Natural killer cell (primary cell): ENCODE measurements around the gene DISP2. TPM values are rescaled to one million over a fixed set of nuclear protein-coding genes. Genes with fewer than 3 reads are reported as not detected.
A peak's percentile ranks its signal among the peaks of the same experiment; 100 is the strongest.

Experiments used
- ATAC-seq, 3 donors: fragments of 150-1000 bp in 2 of 3; fragments of 200-7000 bp in 1 of 3; cut with Tn5 transposase; 1 replicate in 1 of 3; 2 replicates in 2 of 3; pipeline ENCODE4 v1.10.0; 2021; ENCODE audit warnings: mild to moderate bottlenecking in 2 of 3, moderate library complexity in 2 of 3
- DNase-seq, 2 donors: peaks; one replicate each; pipeline versions ENCODE4 v3.0.0 to v3.0.0-alpha.2; 2013 to 2021; ENCODE audit warnings: mixed read lengths in 1 of 2
- H3K27ac ChIP-seq: one replicate; pipeline ENCODE4 v1.5.1; 2013; ENCODE audit warnings: mild to moderate bottlenecking, low read length
- H3K27me3 ChIP-seq: one replicate; pipeline ENCODE4 v1.6.1; 2013; ENCODE audit warnings: low read length; ENCODE audit not compliant: control insufficient read depth, insufficient read depth
- H3K36me3 ChIP-seq: one replicate; pipeline ENCODE4 v1.6.1; 2013; ENCODE audit warnings: low read length; ENCODE audit not compliant: control insufficient read depth, insufficient read depth
- H3K4me1 ChIP-seq: one replicate; pipeline ENCODE4 v1.6.1; 2013; ENCODE audit warnings: low read length; ENCODE audit not compliant: control insufficient read depth, insufficient read depth
- H3K4me3 ChIP-seq: one replicate; pipeline ENCODE4 v1.5.1; 2013; ENCODE audit warnings: low read length
- H3K9me3 ChIP-seq: one replicate; pipeline ENCODE4 v1.6.1; 2013; ENCODE audit warnings: low read length; ENCODE audit not compliant: control insufficient read depth, insufficient read depth
- H3K27ac Mint-ChIP-seq, 2 donors: one replicate each; pipeline ENCODE4 v1.8.0; 2022; ENCODE audit warnings: mild to moderate bottlenecking in 2 of 2, mixed read lengths in 2 of 2, moderate library complexity in 1 of 2
- H3K27me3 Mint-ChIP-seq, 2 donors: one replicate each; pipeline ENCODE4 v1.8.0; 2022; ENCODE audit warnings: low read depth in 2 of 2, mixed read lengths in 2 of 2
- H3K36me3 Mint-ChIP-seq: one replicate; pipeline ENCODE4 v1.8.0; 2022; ENCODE audit warnings: mixed read lengths
- H3K4me1 Mint-ChIP-seq, 2 donors: one replicate each; pipeline ENCODE4 v1.8.0; 2022; ENCODE audit warnings: mixed read lengths in 2 of 2
- H3K4me3 Mint-ChIP-seq: one replicate; pipeline ENCODE4 v1.8.0; 2022; ENCODE audit warnings: mild to moderate bottlenecking, moderate library complexity, mixed read lengths
- H3K9me3 Mint-ChIP-seq, 2 donors: one replicate each; pipeline ENCODE4 v1.8.0; 2022; ENCODE audit warnings: mixed read lengths in 2 of 2
- CTCF ChIP-seq: fragments of 200-600 bp; IDR thresholded peaks from one replicate; pipeline ENCODE4 v1.8.0; 2022; ENCODE audit warnings: antibody characterized with exemption
- WGBS: methylation state at CpG from one replicate; pipeline ENCODE4 v1.1.7; 2013; ENCODE audit warnings: missing lambda C conversion rate; ENCODE audit not compliant: insufficient coverage; 5-methylcytosine and 5-hydroxymethylcytosine counted together
- intact Hi-C: fragments of 100-400 bp; cut with micrococcal nuclease; formaldehyde crosslinking; loops from one replicate; pipeline ENCODE4 v1.14.2; 2022
- total RNA-seq, 4 donors: library from RNA; stranded (reverse); fragments of 120-200 nt in 1 of 4; gene quantifications; one replicate each; pipeline versions ENCODE4 v1.2.3 to v1.2.4, GENCODE V29; 2013 to 2022

Gene DISP2
- total RNA-seq, 3 donors from 2014 or later (not counting 1 experiment from before 2014, with no cell fraction given) = 0.20 to 1.0 (median 0.26) TPM

GRCh38 chr15:40369474-40369869, 11.5 kb downstream of the DISP2 start:
- H3K9me3 ChIP-seq = no peaks in the 10 kb centered on the region
- no peak for ATAC-seq
- WGBS = 96% methylated on average over 10 of the region's 10 CpGs
- Mint-ChIP-seq H3K27me3 (no peaks in the 10 kb centered on the region), H3K36me3 (no peaks in the 10 kb centered on the region), H3K27ac (peak overlapping the region; percentile 64 to 82), H3K9me3 (no peaks in the 10 kb centered on the region), H3K4me3 (peak overlapping the region; percentile 63), H3K4me1 (peaks cover 18 to 33% of the 10 kb centered on the region in 2 donors)
- DNase-seq = no peak
- intact Hi-C loops = no loop called here
- no peaks in the 10 kb centered on the region for H3K36me3 ChIP-seq
- H3K27me3 ChIP-seq = no peaks in the 10 kb centered on the region
- peaks cover 31% of the 10 kb centered on the region for H3K4me1 ChIP-seq
- no peak for TF ChIP-seq CTCF
- no peak overlapping the region for H3K27ac ChIP-seq
- no peak overlapping the region for H3K4me3 ChIP-seq

GRCh38 chr15:40369971-40370370, 12.0 kb downstream of the DISP2 start:
- intact Hi-C loops = no loop called here
- TF ChIP-seq CTCF = no peak
- Histone ChIP-seq H3K27me3 (no peaks in the 10 kb centered on the region), H3K36me3 (no peaks in the 10 kb centered on the region), H3K4me3 (no peak overlapping the region), H3K4me1 (peaks cover 31% of the 10 kb centered on the region), H3K27ac (no peak overlapping the region), H3K9me3 (no peaks in the 10 kb centered on the region)
- no peaks in the 10 kb centered on the region for H3K36me3 Mint-ChIP-seq
- H3K4me1 Mint-ChIP-seq = peaks cover 18 to 32% of the 10 kb centered on the region in 2 donors
- 94% methylated on average over 13 of the region's 13 CpGs for WGBS
- no peaks in the 10 kb centered on the region for H3K9me3 Mint-ChIP-seq
- no peak overlapping the region for H3K27ac Mint-ChIP-seq
- no peaks in the 10 kb centered on the region for H3K27me3 Mint-ChIP-seq
- no peak for DNase-seq
- H3K4me3 Mint-ChIP-seq = no peak overlapping the region
- ATAC-seq = no peak

DNA sequence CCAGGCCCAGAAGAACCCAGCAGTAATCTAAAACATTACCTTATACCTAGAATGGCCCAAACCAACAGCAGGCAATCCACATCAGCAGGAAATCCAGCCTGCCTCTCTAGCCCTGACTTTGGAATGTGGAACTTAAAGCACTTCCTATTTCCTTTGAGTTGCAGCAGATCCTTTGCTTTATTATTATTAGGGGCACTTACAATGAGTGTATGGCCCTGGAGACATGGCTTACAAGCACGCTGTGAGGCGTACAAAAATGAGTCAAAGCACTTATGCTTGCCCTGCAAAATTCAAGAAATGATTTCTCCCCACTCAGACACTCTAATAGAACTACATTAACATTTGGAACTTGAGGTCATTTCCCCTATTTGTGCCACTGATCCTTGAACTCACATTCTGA, 15.0 kb downstream of the DISP2 start:
- Mint-ChIP-seq H3K27me3 (no peaks in the 10 kb centered on the region), H3K4me1 (peaks cover 5% of the 10 kb centered on the region in 2 donors), H3K36me3 (no peaks in the 10 kb centered on the region), H3K9me3 (no peaks in the 10 kb centered on the region), H3K4me3 (no peak overlapping the region), H3K27ac (no peak overlapping the region)
- Histone ChIP-seq H3K27me3 (no peaks in the 10 kb centered on the region), H3K9me3 (no peaks in the 10 kb centered on the region), H3K36me3 (no peaks in the 10 kb centered on the region), H3K27ac (no peak overlapping the region), H3K4me1 (peaks cover 7% of the 10 kb centered on the region), H3K4me3 (no peak overlapping the region)
- no peak for TF ChIP-seq CTCF
- DNase-seq (no peak), ATAC-seq (no peak)
- intact Hi-C loops = no loop called here
- WGBS = 67% methylated on average over 2 of the region's 2 CpGs

DNA sequence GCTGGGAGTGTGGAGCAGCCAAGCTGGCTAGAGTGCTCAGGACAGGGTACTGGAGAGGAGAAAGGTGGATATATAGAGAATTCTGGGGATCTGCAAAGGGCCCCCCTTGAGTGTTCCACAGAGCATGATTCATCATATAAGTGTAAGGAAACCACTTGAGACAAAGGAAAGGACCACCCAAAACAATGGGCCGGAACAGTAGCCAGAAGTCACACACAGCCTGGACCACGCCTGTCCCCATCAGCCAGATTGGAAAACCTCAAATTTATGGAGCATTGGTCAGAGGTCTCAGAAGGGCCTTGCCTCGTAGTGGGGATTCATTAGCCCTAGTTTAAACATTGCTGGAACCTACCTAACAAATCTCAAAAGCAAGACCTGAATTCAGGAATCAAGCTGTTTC, 19.6 kb downstream of the DISP2 start:
- H3K4me3 ChIP-seq = no peak overlapping the region
- H3K4me1 ChIP-seq = peaks cover 3% of the 10 kb centered on the region
- no peaks in the 10 kb centered on the region for H3K27me3 ChIP-seq
- no peak overlapping the region for H3K27ac ChIP-seq
- intact Hi-C loops = no loop called here
- DNase-seq (no peak), ATAC-seq (no peak)
- Mint-ChIP-seq H3K27ac (no peak overlapping the region), H3K4me3 (no peak overlapping the region), H3K4me1 (peaks cover 3% of the 10 kb centered on the region in 2 donors), H3K27me3 (peaks cover 0 to 5% of the 10 kb centered on the region in 2 donors), H3K9me3 (no peaks in the 10 kb centered on the region), H3K36me3 (no peaks in the 10 kb centered on the region)
- no peak for TF ChIP-seq CTCF
- no peaks in the 10 kb centered on the region for H3K9me3 ChIP-seq
- no peaks in the 10 kb centered on the region for H3K36me3 ChIP-seq
- 89% methylated on average over 3 of the region's 3 CpGs for WGBS
